ENCODE results near the gene MRAS.

MRAS gene

DNA sequence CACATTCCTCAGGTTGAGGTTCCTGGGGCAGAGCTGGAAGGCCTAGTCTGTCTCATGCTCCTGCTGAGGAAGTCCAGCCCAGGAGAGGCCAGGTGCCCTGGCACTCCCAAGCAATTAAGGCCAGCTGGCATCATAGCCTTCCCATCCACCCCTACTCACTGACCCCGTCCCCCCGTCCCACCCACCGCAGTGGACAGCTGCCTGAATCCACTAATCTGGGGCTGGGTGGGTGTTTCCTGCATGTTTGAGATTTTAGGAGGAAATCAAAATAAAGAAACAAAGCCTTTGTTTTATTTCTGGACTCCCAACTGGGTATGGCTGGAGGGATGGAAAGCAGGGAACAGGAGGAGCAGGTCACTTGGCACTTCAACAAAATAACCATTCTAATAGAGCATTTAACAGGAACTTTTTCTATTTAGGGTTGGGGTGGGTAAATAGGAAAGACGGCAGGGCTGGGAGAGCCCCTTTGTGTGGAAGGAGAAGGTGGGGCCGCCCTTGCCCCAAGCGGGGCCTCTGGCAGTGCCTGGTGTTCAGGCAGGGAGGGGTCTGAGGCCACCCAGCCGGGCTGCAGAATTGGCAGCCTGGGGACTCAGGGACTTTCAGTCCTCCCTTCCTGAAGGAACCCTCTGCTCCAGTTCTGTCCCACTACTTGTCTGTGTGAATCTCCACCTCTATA, 8.5 kb downstream of the MRAS start (continued):
- no peak for TF ChIP-seq ZNF24 (tag by site-specific recombination; IDR thresholded peaks at IDR 0.05)
- no peak for TF ChIP-seq ZEB2 (tag by site-specific recombination; IDR thresholded peaks at IDR 0.05)
- TF ChIP-seq ZNF555 (tag by site-specific recombination; conservative IDR thresholded peaks at IDR 0.05), result no peak
- TF ChIP-seq, protein P1, sequence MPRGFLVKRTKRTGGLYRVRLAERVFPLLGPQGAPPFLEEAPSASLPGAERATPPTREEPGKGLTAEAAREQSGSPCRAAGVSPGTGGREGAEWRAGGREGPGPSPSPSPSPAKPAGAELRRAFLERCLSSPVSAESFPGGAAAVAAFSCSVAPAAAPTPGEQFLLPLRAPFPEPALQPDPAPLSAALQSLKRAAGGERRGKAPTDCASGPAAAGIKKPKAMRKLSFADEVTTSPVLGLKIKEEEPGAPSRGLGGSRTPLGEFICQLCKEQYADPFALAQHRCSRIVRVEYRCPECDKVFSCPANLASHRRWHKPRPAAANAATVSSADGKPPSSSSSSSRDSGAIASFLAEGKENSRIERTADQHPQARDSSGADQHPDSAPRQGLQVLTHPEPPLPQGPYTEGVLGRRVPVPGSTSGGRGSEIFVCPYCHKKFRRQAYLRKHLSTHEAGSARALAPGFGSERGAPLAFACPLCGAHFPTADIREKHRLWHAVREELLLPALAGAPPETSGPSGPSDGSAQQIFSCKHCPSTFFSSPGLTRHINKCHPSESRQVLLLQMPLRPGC (tag by site-specific recombination; IDR thresholded peaks at IDR 0.05), result no peak

DNA sequence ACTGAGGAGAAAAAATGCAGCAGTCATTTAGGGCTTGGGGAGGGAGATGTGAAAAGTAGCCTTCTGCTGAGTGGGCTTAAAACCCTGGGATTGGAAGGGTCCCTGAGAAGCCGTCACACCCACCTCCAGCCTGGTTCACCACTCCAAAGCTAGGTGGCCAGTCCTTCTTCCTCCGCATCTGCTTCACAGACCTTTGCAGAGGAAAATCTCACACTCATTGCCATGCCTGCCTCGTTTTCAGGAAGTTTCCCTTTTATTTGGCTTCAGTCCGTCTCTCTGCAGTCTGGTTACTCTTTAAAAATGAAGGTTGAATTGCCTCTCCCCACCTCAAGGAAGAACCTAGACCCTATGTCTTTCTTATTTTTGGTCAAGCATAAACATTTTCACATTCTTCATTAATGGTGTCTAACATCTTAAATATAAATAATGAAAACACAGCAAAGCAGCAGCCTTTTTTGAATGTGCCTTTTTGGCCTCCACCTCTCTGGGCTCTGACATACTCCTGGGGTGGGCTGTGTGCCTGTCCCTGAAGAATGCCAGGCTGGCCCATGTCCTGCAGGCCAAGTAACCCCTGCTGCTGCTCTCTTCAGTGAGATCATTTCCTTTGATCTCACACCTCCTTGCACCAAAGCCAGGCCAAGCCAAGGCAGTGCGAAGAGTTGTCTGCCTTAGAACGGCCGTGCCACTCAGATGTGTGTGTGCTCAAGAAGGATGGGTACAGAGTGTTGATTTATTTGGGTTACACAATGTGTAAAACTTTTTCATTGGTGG, 11.0 kb downstream of the MRAS start:
- CTCF ChIA-PET, result interaction anchor here (1.4 kb wide), 1 partner anchor 58 kb away, joined by 5 read pairs; no protein-coding TSS in a partner anchor
- peaks cover 0 to 2% of the 10 kb centered on the region in 2 experiments; a peak in 1 of 3 replicates for H3K36me3 ChIP-seq (ENCODE audit: control insufficient read depth in 2 of 2, insufficient read depth in 1 of 2, low read length in 2 of 2)

DNA sequence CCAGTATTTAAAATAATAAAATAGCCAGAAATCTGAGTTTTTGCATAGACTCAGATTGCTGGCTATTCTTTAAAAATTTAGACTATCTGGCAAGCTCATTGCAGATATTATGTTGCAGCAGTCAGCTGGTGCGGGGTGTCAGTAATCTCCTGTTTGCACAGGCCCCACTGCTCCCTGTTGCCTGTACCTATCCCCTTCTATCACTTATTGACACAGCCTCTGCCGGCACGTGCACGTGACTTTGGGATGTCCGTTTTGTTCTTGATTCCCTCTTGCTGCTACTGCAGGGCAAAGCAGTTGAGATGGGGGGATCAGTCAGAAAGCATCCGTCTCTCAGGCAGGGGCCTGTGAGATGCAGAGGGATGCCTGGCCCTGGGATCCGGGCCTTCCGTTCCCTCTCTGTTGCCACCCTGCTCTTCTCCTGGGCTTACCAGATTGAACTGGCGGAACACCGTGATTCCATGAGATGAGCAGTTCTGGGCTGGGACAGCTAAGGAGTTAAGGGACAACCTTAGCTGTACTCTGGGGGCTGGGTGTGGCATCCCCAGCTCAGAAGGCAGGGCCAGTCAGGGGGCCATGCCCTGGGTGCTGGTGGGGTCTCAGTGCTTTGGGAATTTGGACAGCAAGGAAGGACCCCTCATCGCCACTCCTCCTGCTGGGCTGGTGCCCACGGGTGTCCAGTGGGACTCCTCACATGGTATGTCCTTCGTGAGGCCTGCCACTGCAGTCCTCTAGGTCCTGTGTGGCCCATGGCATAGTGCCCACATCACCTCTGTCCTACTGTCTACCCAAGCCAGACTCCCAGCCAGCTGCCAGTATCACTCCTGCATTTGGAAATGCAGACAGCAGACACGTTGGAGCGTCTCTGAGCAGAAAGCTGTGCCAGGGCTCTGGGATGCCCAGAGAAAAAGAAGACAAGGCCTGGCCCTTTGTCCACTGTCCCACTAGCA, 11.8 kb downstream of the MRAS start:
- no peak for TF ChIP-seq ZNF202 (tag by site-specific recombination; IDR thresholded peaks at IDR 0.05; ENCODE audit: borderline replicate concordance)
- no peak for TF ChIP-seq ZFHX2 (tag by site-specific recombination; conservative IDR thresholded peaks at IDR 0.05)
- TF ChIP-seq ZNF16 (tag by site-specific recombination; IDR thresholded peaks at IDR 0.05; ENCODE audit: low read depth), result no peak
- TF ChIP-seq, protein P2, sequence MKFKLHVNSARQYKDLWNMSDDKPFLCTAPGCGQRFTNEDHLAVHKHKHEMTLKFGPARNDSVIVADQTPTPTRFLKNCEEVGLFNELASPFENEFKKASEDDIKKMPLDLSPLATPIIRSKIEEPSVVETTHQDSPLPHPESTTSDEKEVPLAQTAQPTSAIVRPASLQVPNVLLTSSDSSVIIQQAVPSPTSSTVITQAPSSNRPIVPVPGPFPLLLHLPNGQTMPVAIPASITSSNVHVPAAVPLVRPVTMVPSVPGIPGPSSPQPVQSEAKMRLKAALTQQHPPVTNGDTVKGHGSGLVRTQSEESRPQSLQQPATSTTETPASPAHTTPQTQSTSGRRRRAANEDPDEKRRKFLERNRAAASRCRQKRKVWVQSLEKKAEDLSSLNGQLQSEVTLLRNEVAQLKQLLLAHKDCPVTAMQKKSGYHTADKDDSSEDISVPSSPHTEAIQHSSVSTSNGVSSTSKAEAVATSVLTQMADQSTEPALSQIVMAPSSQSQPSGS (tag by site-specific recombination; IDR thresholded peaks at IDR 0.05; ENCODE audit: low read depth), result no peak
- TF ChIP-seq EGR2 (tag by site-specific recombination; IDR thresholded peaks at IDR 0.05; ENCODE audit: low read depth), result no peak
- TF ChIP-seq ZNF112 (tag by site-specific recombination; IDR thresholded peaks at IDR 0.05), result no peak
- no peak for TF ChIP-seq ZNF785 (tag by site-specific recombination; IDR thresholded peaks at IDR 0.05)
- no peak for TF ChIP-seq ZNF776 (tag by site-specific recombination; IDR thresholded peaks at IDR 0.05; ENCODE audit: borderline replicate concordance)
- TF ChIP-seq ZNF610 (tag by site-specific recombination; IDR thresholded peaks at IDR 0.05; ENCODE audit: borderline replicate concordance), result no peak
- TF ChIP-seq, protein P3, sequence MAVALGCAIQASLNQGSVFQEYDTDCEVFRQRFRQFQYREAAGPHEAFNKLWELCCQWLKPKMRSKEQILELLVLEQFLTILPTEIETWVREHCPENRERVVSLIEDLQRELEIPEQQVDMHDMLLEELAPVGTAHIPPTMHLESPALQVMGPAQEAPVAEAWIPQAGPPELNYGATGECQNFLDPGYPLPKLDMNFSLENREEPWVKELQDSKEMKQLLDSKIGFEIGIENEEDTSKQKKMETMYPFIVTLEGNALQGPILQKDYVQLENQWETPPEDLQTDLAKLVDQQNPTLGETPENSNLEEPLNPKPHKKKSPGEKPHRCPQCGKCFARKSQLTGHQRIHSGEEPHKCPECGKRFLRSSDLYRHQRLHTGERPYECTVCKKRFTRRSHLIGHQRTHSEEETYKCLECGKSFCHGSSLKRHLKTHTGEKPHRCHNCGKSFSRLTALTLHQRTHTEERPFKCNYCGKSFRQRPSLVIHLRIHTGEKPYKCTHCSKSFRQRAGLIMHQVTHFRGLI (tag by site-specific recombination; IDR thresholded peaks at IDR 0.05), result no peak
- TF ChIP-seq ZNF837 (tag by site-specific recombination; IDR thresholded peaks at IDR 0.05), result no peak
- no peak for TF ChIP-seq ZNF404 (tag by site-specific recombination; IDR thresholded peaks at IDR 0.05)
- no peak for TF ChIP-seq ZNF426 (tag by site-specific recombination; IDR thresholded peaks at IDR 0.05)
- no peak for TF ChIP-seq OVOL3 (tag by site-specific recombination; IDR thresholded peaks at IDR 0.05)
- no peak for TF ChIP-seq ZNF521 (tag by site-specific recombination; IDR thresholded peaks at IDR 0.05)
- CTCF ChIA-PET, result interaction anchor here (1.4 kb wide), 1 partner anchor 57 kb away, joined by 5 read pairs; no protein-coding TSS in a partner anchor
- Histone ChIP-seq H3K4me1 (ENCODE audit: control insufficient read depth, insufficient read depth, low read length) (no peaks in the 10 kb centered on the region), H3K27ac (ENCODE audit: extremely low read depth, low read depth, low read length) (no peak overlapping the region), H3K9me3 (ENCODE audit: control insufficient read depth, insufficient read depth, low read depth, low read length) (no peaks in the 10 kb centered on the region), H3K4me3 (ENCODE audit: low read depth, low read length) (no peak overlapping the region), H3K36me3 (ENCODE audit: control insufficient read depth in 2 of 2, insufficient read depth in 1 of 2, low read length in 2 of 2) (peaks cover 0 to under 1% of the 10 kb centered on the region in 2 experiments; a peak in 1 of 3 replicates)
- POLR2A ChIA-PET, result no interaction called here

More for the DNA sequence above, 11.0 kb downstream of the MRAS start:
- TF ChIP-seq ZNF175 (tag by site-specific recombination; IDR thresholded peaks at IDR 0.05), result no peak
- no peak for TF ChIP-seq ZNF837 (tag by site-specific recombination; IDR thresholded peaks at IDR 0.05)
- no peak for TF ChIP-seq ZNF133 (tag by site-specific recombination; IDR thresholded peaks at IDR 0.05)
- no peak for TF ChIP-seq ZNF555 (tag by site-specific recombination; conservative IDR thresholded peaks at IDR 0.05)
- no peak for TF ChIP-seq ZNF664 (tag by site-specific recombination; IDR thresholded peaks at IDR 0.05)
- TF ChIP-seq ZNF792 (tag by site-specific recombination; IDR thresholded peaks at IDR 0.05), result no peak
- TF ChIP-seq ZNF747 (tag by site-specific recombination; IDR thresholded peaks at IDR 0.05), result no peak
- no peak for TF ChIP-seq ZNF521 (tag by site-specific recombination; IDR thresholded peaks at IDR 0.05)
- TF ChIP-seq ZNF391 (tag by site-specific recombination; IDR thresholded peaks at IDR 0.05; ENCODE audit: borderline replicate concordance, low read depth), result no peak
- no peak for TF ChIP-seq SALL2 (tag by site-specific recombination; IDR thresholded peaks at IDR 0.05; ENCODE audit: borderline replicate concordance)
- TF ChIP-seq ZNF558 (tag by site-specific recombination; IDR thresholded peaks at IDR 0.05), result no peak
- TF ChIP-seq ZNF501 (tag by site-specific recombination; IDR thresholded peaks at IDR 0.05), result no peak
- H3K9me3 ChIP-seq (ENCODE audit: control insufficient read depth, insufficient read depth, low read depth, low read length), result no peaks in the 10 kb centered on the region
- POLR2A ChIA-PET, result no interaction called here
- no peaks in the 10 kb centered on the region for H3K4me1 ChIP-seq (ENCODE audit: control insufficient read depth, insufficient read depth, low read length)
- no peak overlapping the region for H3K4me3 ChIP-seq (ENCODE audit: low read depth, low read length)
- H3K27ac ChIP-seq (ENCODE audit: extremely low read depth, low read depth, low read length), result no peak overlapping the region

Data from HEK293 (cell line).